ENCODE results near the gene TIGAR.
A peak's percentile ranks its signal among the peaks of the same experiment; 100 is the strongest.

The TIGAR gene
- total RNA-seq, result 5.0 to 8.1 (median 5.4) reads per million in 3 donors

GRCh38 chr12:4320853-4321701 lies at the start of gene TIGAR:
TSS of gene TIGAR (plus strand) at chr12:4321213. CDS start at chr12:4321272, 59 bp downstream.
- Histone ChIP-seq H3K27me3 (replicated peaks; ENCODE audit: control insufficient read depth, insufficient read depth, low read length, poor library complexity, severe bottlenecking) (no peaks in the 10 kb centered on the region), H3K4me1 (ENCODE audit: control insufficient read depth, insufficient read depth, low read length, poor library complexity, severe bottlenecking) (peaks cover 8% of the 10 kb centered on the region), H3K27ac (ENCODE audit: insufficient read depth, low read length, poor library complexity, severe bottlenecking) (peak within 1 kb of the TSS; percentile 82), H3K36me3 (ENCODE audit: control insufficient read depth, insufficient read depth, low read length) (no peaks in the 10 kb centered on the region), H3K9me3 (ENCODE audit: control insufficient read depth, low read length) (no peaks in the 10 kb centered on the region), H3K4me3 (ENCODE audit: insufficient read depth, low read depth, low read length, poor library complexity, severe bottlenecking) (peak within 1 kb of the TSS; percentile 91)
- DNase-seq, result peak; percentile 86 to 88 (median 87)

GRCh38 chr12:4271717-4272423 lies 49.1 kb upstream of the TIGAR start:
- H3K27me3 ChIP-seq (replicated peaks; ENCODE audit: control insufficient read depth, insufficient read depth, low read length, poor library complexity, severe bottlenecking), result no peaks in the 10 kb centered on the region
- peak; percentile 76 to 87 (median 85) for DNase-seq
- peak overlapping the region; percentile 97 for H3K27ac ChIP-seq (ENCODE audit: insufficient read depth, low read length, poor library complexity, severe bottlenecking)
- H3K4me1 ChIP-seq (ENCODE audit: control insufficient read depth, insufficient read depth, low read length, poor library complexity, severe bottlenecking), result peaks cover 36% of the 10 kb centered on the region
- H3K36me3 ChIP-seq (ENCODE audit: control insufficient read depth, insufficient read depth, low read length), result peaks cover 4% of the 10 kb centered on the region
- no peaks in the 10 kb centered on the region for H3K9me3 ChIP-seq (ENCODE audit: control insufficient read depth, low read length)
- peak overlapping the region; percentile 87 for H3K4me3 ChIP-seq (ENCODE audit: insufficient read depth, low read depth, low read length, poor library complexity, severe bottlenecking)

- H3K27ac ChIP-seq (ENCODE audit: insufficient read depth, low read length, poor library complexity, severe bottlenecking), result peak overlapping the region; percentile 97
- H3K4me3 ChIP-seq (ENCODE audit: insufficient read depth, low read depth, low read length, poor library complexity, severe bottlenecking), result peak overlapping the region; percentile 87
- H3K9me3 ChIP-seq (ENCODE audit: control insufficient read depth, low read length), result no peaks in the 10 kb centered on the region
- no peaks in the 10 kb centered on the region for H3K27me3 ChIP-seq (replicated peaks; ENCODE audit: control insufficient read depth, insufficient read depth, low read length, poor library complexity, severe bottlenecking)
- peak; percentile 65 to 72 (median 66) for DNase-seq
- H3K36me3 ChIP-seq (ENCODE audit: control insufficient read depth, insufficient read depth, low read length), result peaks cover 7% of the 10 kb centered on the region
- peaks cover 42% of the 10 kb centered on the region for H3K4me1 ChIP-seq (ENCODE audit: control insufficient read depth, insufficient read depth, low read length, poor library complexity, severe bottlenecking)
These were observed 48.4 kb upstream of the TIGAR start for GRCh38 chr12:4272424-4273272.

- H3K27ac ChIP-seq (ENCODE audit: insufficient read depth, low read length, poor library complexity, severe bottlenecking), result peak overlapping the region; percentile 97
- no peaks in the 10 kb centered on the region for H3K9me3 ChIP-seq (ENCODE audit: control insufficient read depth, low read length)
- peaks cover 14% of the 10 kb centered on the region for H3K36me3 ChIP-seq (ENCODE audit: control insufficient read depth, insufficient read depth, low read length)
- DNase-seq, result no peak
- no peaks in the 10 kb centered on the region for H3K27me3 ChIP-seq (replicated peaks; ENCODE audit: control insufficient read depth, insufficient read depth, low read length, poor library complexity, severe bottlenecking)
- peak overlapping the region; percentile 87 for H3K4me3 ChIP-seq (ENCODE audit: insufficient read depth, low read depth, low read length, poor library complexity, severe bottlenecking)
- peaks cover 47% of the 10 kb centered on the region for H3K4me1 ChIP-seq (ENCODE audit: control insufficient read depth, insufficient read depth, low read length, poor library complexity, severe bottlenecking)
These were observed 47.8 kb upstream of the TIGAR start for GRCh38 chr12:4273273-4273651.

- DNase-seq, result peak; percentile 56 to 73 (median 61)
- H3K27me3 ChIP-seq (replicated peaks; ENCODE audit: control insufficient read depth, insufficient read depth, low read length, poor library complexity, severe bottlenecking), result no peaks in the 10 kb centered on the region
- H3K9me3 ChIP-seq (ENCODE audit: control insufficient read depth, low read length), result no peaks in the 10 kb centered on the region
- H3K4me3 ChIP-seq (ENCODE audit: insufficient read depth, low read depth, low read length, poor library complexity, severe bottlenecking), result peak within 1 kb of the TSS; percentile 87
- H3K36me3 ChIP-seq (ENCODE audit: control insufficient read depth, insufficient read depth, low read length), result peaks cover 19% of the 10 kb centered on the region
- peaks cover 49% of the 10 kb centered on the region for H3K4me1 ChIP-seq (ENCODE audit: control insufficient read depth, insufficient read depth, low read length, poor library complexity, severe bottlenecking)
- H3K27ac ChIP-seq (ENCODE audit: insufficient read depth, low read length, poor library complexity, severe bottlenecking), result peak within 1 kb of the TSS; percentile 97
These were observed 47.2 kb upstream of the TIGAR start, which contains the start of gene CCND2 for GRCh38 chr12:4273652-4274395. TSS of gene CCND2 (plus strand) at chr12:4273762. CDS start at chr12:4274041, 279 bp downstream.

- Histone ChIP-seq H3K9me3 (ENCODE audit: control insufficient read depth, low read length) (no peaks in the 10 kb centered on the region), H3K4me3 (ENCODE audit: insufficient read depth, low read depth, low read length, poor library complexity, severe bottlenecking) (peak overlapping the region; percentile 87), H3K36me3 (ENCODE audit: control insufficient read depth, insufficient read depth, low read length) (peaks cover 25% of the 10 kb centered on the region), H3K27me3 (replicated peaks; ENCODE audit: control insufficient read depth, insufficient read depth, low read length, poor library complexity, severe bottlenecking) (no peaks in the 10 kb centered on the region), H3K4me1 (ENCODE audit: control insufficient read depth, insufficient read depth, low read length, poor library complexity, severe bottlenecking) (peaks cover 52% of the 10 kb centered on the region), H3K27ac (ENCODE audit: insufficient read depth, low read length, poor library complexity, severe bottlenecking) (peak overlapping the region; percentile 97)
- DNase-seq, result no peak
These were observed 46.5 kb upstream of the TIGAR start for GRCh38 chr12:4274396-4275015.

- DNase-seq, result no peak
- no peaks in the 10 kb centered on the region for H3K9me3 ChIP-seq (ENCODE audit: control insufficient read depth, low read length)
- no peaks in the 10 kb centered on the region for H3K27me3 ChIP-seq (replicated peaks; ENCODE audit: control insufficient read depth, insufficient read depth, low read length, poor library complexity, severe bottlenecking)
- peak overlapping the region; percentile 97 for H3K27ac ChIP-seq (ENCODE audit: insufficient read depth, low read length, poor library complexity, severe bottlenecking)
- H3K4me1 ChIP-seq (ENCODE audit: control insufficient read depth, insufficient read depth, low read length, poor library complexity, severe bottlenecking), result peaks cover 59% of the 10 kb centered on the region
- peaks cover 33% of the 10 kb centered on the region for H3K36me3 ChIP-seq (ENCODE audit: control insufficient read depth, insufficient read depth, low read length)
- H3K4me3 ChIP-seq (ENCODE audit: insufficient read depth, low read depth, low read length, poor library complexity, severe bottlenecking), result peak overlapping the region; percentile 87
These were observed 45.8 kb upstream of the TIGAR start for GRCh38 chr12:4275016-4275869.

GRCh38 chr12:4275870-4276301 lies 45.1 kb upstream of the TIGAR start:
- peak overlapping the region; percentile 97 for H3K27ac ChIP-seq (ENCODE audit: insufficient read depth, low read length, poor library complexity, severe bottlenecking)
- peaks cover 61% of the 10 kb centered on the region for H3K4me1 ChIP-seq (ENCODE audit: control insufficient read depth, insufficient read depth, low read length, poor library complexity, severe bottlenecking)
- H3K9me3 ChIP-seq (ENCODE audit: control insufficient read depth, low read length), result no peaks in the 10 kb centered on the region
- peak overlapping the region; percentile 87 for H3K4me3 ChIP-seq (ENCODE audit: insufficient read depth, low read depth, low read length, poor library complexity, severe bottlenecking)
- DNase-seq, result no peak
- peaks cover 39% of the 10 kb centered on the region for H3K36me3 ChIP-seq (ENCODE audit: control insufficient read depth, insufficient read depth, low read length)
- no peaks in the 10 kb centered on the region for H3K27me3 ChIP-seq (replicated peaks; ENCODE audit: control insufficient read depth, insufficient read depth, low read length, poor library complexity, severe bottlenecking)
